Stimulated activated CD8-positive, alpha-beta memory T cell treated with anti-CD3 and anti-CD28 coated beads, Interleukin-7, amount 100 ng/mL, for 24 hours (primary cell): ENCODE results near the gene CSNK2A2.

Experiments used
- DNase-seq: peaks from one replicate; pipeline ENCODE4 v3.0.0-alpha.2; 2020; ENCODE audit warnings: low read depth

Gene CSNK2A2

DNA sequence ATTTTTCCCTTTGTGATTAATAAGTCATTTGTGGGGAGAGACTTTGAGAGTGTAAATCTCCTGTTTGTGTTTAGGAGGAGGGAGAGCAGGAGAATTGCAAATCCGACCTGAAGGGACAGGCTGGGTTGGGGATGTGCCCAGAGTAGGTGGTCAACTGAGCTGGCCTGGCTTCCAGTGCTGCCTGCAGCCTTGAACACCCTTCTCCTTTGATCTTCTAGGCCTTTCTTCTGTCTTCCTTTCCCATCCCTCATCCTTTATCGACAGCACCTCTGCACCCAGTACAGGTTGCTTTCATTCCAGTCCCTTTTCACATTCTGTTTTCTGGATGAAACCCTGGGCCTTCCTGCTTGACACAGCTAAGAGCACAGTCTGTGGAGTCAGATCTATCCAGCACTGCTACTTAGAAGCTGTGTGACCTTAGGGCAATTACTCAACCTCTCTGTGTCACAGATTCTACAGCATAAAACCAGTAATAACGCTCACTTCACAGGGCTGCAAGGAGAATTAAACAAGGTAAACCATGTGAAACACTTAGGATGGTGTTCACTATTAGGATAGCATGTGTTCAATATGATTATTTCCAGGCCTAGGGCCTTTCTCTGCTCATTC lies 1.0 kb upstream of the CSNK2A2 start:
- no peak for DNase-seq

DNA sequence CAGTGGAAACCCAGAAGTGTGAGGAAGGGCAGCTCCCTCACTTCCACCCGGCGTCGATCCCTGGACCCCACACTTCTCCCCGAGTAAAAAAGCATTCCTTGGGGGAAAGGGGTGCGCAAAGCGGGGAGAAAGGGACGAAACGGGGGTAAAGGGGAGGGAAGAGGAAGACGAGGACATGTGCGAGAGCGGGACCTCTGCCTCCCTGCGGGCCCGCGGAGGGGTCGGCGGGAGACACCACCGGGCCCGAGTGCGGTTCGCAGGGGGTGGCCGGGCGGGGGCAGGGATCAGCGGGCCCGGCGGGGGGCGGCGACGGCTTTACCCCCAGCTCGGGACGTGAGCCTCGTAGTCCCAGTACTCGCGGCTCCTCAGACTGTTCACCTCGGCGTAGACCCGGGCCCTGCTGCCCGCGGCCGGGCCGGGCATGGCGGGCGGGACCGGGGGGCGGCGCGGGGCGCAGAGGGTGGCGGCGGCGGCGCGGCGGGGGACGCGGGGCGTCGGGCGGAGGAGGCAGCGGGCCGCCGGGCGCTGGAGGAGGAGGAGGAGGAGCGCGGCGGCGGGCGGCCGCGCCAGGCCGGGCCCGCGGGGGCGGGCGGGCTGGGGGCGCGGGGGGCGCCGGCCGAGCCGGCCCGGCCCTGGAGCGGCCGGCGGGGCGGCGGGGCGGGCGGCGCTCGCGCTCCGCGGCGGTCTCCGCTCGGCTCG lies 443 bp downstream of the CSNK2A2 start:
- DNase-seq = no peak

DNA sequence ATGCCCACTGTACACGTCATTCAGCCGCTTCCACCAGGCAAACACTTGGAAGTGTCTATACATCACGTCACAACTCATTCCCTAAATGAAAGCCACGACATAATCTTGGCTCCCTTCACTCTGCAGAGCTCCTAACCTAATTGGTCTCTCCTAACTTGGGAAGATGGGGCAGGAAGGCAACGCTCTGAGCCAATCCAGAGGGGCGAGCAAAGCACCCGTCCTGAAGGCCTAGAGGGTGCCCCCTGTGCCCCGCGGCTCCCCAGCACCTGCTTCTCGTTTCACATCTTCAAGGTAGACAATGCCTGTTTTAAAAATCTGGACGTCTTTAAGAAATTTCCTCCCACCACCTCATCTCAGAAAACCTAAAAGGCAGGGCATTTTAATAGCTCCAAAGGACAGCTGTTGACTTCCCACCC lies 1.0 kb downstream of the CSNK2A2 start:
- no peak for DNase-seq

DNA sequence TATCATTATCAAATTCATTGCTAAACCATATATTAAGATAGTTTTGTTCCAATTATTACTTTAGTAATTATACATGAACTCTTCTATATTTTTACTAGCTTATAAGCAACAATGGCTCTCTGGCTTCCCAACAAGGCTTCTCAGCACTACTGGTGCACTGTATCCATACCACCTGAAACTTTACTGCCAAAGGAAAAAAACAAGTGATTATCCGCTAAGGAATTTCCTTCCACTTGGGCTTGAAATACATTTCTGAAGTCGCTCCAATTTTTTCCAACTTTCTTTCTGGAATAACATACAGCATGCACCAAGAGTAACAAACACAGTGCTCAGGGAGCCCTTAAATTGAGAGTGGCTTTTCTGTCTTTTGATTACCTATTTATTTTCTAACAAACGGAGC lies 2.1 kb downstream of the CSNK2A2 start:
- DNase-seq = no peak

DNA sequence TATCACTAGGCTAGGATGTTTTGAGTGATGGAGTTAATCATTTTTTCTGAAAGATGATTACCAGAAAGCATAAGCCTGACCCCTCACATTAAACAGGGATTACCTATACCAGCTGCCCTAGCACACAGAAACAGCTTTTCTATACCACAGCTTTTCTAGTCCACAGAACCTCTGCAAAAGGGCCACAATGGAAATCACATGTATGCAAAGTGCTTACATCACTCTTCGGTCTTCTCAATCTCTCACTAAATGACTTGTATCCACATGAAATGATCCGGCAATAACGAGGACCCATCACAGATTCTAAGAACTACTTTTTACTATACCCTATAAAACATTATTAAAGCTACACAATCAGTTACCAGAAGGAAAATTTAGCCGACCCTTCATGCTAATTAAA lies 2.6 kb downstream of the CSNK2A2 start:
- no peak for DNase-seq

DNA sequence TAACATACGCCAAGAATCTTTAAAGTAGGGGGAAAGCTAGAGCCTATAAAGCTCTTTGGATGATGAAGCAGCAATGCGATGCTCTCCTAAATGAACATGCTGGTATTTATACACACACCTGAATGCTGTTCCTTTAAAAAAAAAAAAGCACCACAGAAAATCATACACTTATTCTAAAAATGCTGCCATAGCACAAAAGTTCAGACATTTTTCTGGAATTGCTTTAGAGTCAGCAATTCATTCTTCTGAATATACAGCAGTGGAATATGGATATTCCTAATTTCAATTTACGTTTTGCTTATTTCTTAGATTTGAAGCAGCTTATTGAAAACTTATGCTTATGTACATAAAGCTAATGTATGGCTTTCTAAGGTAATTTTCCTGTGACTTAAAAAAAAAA lies 3.1 kb downstream of the CSNK2A2 start:
- no peak for DNase-seq

DNA sequence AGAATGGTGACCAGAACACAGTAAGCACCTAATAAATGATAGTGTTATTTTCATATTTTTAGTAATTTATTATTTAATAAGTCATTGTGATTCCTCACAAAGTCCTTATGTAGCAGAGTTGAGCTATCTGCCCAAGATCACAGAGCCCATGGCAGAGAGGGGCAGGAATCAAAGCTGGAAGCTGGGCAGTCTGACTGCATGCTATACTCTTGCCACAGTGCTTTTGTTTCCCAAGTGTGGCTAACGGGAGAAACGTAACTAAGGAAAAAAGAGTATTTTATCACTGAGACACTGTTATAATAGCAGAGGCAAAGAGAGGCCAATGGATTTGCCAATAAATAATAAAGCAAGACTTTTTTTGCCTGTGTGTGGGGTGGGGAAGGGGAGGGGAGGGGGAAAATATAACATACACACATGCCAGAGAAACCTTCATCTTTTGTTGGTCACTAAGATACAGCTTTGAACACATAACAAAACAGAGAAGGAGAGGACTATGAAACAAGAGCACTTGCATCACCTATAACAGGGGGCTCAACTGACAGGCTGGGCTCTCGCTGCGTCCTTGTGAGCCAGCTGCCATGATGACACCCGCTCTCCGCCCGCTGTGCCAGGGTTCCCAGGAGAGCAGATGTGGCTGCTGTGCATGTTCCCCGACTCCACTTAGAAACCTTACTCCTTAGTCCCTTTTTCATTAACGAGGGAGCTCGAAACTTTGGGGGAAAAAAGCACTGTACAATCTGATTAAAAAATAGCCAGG lies 10.1 kb downstream of the CSNK2A2 start:
- DNase-seq = no peak

DNA sequence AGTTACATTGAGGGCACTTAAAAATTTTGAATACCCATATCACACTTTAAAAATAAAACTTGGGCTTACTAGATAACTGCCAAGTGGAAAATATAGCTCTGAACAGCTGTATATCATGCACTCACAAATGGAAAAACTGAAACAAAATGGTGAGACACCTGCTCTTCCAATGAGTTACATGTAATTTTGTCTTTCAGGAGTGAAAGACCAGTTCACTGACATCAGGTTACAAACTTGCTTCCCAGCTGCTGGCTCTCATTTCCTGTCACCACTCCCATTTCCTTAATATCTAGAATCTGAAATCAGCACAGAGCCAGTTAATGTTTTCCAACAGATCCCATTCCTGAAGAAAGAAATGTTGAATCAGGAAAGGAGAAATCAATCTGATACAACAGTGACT lies 10.8 kb downstream of the CSNK2A2 start:
- DNase-seq = no peak

DNA sequence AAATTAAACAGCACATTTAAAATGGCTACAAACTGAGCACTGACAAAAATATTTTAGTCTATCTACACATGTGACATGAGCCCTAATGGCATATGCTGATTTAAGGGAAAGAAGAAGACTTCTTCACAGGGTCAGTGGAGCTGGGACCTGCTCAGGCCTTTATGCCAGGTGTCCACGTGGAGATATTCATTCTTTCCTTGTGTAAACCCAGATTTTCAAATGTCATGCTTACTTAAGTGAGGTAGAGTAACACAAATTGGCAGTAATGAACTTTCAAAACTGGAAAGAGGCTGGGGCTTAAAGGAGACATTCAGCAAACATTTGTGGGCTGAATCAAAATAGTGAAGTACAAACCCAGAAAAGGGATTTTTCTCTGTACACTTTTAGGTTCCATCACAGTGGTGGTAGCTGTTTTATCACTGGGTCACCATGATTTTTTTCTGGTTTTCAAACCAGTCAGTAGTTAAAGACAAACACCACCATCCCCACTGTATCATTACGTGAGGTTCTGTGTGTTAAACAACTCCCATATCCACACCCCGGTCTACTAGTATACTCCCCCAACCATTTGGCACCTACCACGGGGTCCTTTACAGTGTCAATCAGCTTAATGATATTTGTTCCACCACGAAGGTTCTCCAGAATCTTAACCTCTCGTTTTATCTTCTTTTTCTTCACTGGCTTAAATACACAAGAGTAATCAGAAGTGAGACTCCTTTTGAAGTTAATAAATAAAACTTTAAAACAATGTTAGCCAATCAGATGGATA lies 11.5 kb downstream of the CSNK2A2 start:
- DNase-seq = no peak

DNA sequence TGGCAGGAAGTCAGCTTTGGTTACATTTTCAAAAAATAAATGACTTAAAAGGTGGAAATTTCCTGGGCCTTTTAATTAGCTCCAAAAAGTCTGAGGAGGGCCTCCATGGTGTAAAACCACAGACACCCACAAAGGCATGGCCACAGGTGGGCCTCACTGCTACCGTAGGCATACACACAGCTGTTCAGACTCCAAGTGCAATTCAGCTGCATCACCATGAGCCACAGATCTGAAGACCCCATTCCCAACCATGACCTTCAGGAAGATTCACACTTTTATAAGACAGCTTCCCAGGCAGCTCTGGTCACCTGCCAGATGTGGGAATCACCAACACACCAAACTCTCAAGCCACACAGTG lies 20.6 kb downstream of the CSNK2A2 start:
- no peak for DNase-seq

DNA sequence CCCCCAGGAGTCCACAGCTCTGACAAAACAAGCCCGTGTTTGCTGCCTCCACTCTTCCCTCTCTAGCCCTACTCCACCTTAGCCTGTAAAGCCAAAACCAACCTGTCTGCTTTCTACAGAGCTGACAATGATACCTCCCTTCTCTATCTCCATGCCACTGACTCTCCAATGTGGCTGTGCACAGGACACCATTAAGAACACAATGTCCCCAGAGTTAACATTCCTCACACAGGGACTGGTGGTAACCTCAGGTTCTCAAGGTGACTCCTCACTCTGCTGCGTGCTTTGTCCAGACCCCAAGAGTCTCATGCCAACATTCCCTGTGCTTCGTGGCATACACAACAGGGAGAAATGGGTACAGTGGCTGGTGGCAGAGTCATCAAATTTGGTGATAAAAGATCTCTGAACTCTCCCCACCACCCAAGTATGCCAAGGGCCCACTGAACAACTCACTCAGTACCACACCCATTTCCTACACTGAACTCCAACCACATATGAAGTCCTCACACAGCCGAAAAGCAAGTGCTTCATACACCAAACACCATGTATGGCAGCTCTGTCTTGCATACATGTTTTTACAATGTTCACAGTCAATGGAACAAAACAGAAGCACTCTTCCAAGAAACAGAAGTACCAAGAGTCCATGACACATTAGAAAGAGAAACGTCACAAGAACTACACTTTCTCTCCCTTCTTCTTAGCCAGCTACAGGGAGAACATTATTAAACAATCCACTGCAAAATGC lies 21.1 kb downstream of the CSNK2A2 start:
- no peak for DNase-seq

DNA sequence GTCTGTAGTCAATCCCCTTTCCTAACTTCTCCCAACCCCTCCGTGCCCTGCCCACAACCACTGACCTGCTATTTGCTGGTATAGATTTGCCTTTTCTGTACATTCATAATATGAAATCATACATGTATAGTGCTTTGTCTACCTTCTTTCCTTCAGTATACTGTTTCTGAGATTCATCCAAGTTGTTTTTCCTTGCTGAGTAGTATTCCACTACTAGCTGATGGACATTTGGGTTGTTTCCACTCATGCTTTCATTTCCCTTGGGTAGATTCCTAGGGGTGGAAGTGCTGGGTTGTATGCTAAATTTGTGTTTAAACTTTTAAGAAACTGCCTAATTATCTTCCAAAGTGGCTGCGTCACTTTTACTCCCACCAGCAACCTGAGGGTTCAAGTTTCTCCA lies 27.7 kb downstream of the CSNK2A2 start:
- no peak for DNase-seq

DNA sequence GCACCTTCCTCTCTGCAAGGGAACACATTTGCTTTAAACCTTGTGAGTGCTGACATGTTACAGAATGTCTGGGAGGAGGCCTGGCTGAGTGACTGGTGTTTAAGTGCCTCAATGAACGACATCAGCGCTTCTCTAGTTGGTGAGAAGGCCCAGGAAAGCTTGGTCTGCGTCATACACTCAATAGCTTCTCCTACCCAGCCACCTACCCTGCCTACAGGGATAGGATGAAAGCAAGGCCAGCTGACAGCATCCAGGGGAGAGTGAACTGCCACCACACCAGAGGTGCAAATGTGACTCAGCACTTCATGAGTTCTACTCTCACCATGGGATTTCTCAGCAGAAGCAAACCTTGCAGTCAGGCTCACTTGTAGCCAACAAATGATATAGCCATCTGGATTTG lies 37.1 kb downstream of the CSNK2A2 start:
- no peak for DNase-seq

DNA sequence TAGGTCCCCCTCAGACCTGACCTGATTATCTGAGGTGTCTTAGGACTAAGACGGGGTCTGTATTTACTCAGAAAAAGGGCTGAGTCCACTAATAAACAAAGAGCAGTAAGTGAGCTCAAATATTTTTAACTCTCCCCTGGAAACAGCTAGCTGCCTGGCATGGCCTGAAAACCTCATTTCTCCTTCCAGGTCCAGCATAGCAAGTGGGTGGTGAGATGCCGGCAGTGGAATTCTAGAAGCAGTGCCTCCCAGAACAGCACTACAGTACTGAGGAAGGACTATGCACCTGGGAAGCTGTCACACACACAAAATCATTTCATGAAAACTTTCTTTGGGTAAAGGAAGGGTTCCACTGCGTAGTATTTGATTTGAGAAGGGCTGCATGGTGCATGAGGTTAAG lies 39.2 kb downstream of the CSNK2A2 start:
- DNase-seq = no peak

DNA sequence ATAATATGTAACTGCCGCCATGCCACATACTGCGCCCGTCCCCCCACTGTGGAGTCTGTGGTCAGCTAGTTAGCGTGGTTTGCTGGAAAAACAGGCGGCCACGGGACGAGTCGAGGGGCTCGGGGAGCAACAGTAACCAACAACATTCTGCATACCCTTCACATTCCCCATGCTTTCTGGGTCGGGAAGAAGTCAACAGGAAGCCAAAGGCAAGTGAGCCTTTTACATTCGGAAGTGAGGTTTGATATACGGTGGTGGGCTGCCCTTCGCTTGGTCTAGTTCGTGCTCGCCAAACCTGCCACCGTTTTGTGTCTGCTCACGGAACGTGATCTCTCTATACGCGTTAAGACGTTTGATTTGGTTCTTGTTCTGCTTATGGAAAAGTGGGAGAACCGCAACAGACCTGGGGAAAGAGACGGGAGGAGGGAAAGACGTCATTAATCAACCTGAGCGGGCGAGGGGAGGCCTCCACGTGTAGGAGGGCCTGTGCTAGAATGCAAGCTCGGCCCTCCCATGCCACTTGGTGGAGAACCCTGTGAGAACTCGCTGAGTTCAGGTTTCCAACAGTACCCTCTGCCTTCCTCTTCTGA lies 39.9 kb downstream of the CSNK2A2 start:
- no peak for DNase-seq

DNA sequence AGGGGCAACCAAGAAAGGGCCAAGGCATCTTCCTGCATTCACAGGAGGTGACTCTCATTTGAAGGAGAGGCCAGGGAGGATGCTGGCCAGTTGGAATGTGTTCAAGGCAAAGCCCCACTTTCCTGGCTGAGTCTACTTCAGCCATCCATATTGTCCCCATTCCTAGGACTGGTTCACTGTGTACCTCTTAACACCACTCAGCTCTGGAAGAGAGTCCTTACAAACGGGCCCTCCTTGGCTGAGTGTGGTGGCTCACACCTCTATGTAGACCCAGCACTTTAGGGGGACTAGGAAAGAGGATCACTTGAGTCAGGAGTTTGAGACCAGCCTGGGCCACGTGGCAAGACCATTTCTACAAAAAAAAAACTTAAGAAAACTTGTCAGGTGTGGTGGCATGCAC lies 40.7 kb downstream of the CSNK2A2 start:
- no peak for DNase-seq

DNA sequence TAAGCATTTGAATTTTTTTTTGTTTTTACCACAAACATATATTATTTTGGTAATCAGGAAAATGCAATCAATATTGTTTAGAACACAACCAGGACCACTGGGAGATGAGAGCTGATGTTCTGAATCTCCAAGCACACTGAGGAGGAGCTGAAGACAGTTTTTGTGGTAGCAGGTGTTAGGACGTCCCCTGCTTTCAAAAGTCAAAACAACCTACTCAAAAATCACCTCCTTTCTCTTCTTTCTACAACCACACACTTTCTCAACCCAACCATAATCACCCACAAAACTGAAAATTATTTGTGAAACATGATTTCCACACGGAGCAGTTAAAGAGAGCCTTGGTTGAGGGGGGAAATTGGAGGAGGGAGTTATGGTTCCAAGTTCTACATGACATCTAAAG lies 42.1 kb downstream of the CSNK2A2 start:
- no peak for DNase-seq

DNA sequence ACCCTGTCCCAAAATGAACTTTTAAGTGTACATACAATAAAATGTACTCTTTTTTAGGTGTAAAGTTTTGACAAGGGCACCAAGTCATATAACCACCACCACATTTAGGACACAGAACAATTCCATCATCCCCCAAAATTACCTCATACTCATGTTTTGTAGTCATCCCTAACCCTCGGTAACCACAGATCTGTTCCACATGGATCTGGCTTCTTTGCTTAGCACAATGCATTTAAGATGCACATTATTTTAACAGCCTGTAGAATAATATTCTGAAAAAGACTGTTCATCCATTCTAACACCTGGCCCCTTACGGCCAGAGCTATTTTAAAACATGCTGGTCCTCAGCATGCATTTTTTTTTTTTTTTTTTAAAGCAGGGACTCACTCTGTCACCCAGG lies 43.6 kb downstream of the CSNK2A2 start:
- no peak for DNase-seq

DNA sequence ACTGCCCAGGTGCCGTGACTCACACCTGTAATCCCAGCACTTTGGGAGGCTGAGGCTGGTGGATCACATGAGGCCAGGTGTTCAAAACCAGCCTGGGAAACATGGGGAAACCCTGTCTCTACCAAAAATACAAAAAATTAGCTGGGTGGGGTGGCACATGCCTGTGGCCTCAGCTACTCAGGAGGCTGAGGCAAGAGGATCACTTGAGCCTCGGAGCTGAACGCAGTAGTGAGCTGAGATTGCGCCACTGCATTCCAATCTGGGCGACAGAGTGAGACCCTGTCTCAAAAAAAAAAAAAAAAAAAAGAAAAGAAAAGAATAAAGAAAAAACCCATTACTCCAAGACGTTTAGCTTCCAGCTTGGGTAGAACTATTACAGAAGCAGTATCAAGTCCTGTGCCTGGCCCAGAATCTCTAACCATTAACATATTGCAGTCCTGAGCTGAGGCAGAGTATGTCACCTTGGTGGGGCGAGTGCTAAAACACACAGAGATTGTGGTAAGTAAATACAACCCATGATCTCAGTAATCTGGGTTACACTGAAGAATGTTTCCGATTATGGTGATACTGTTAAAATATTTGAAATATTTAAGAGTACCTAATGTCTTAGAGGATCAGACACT lies 45.5 kb downstream of the CSNK2A2 start:
- no peak for DNase-seq

DNA sequence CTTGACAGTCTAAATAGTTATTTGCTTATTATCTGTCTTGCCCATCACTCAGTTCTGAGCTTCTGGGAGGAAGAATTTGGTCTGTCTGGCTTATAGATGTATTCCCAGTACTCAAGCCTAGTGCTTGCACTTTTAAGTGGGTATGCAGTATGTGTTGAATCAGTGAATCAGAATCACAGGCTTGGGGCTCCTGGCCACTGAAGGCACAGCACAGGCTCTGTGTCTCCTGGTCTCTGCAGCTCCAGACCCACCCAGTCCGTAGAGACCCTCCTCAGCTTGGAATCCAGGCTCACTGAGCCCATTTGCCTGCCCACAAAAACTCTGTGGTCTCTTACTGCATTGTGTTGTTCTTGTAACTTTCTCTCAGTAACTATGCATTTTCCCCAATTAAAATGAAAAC lies 49.4 kb downstream of the CSNK2A2 start:
- DNase-seq = no peak

DNA sequence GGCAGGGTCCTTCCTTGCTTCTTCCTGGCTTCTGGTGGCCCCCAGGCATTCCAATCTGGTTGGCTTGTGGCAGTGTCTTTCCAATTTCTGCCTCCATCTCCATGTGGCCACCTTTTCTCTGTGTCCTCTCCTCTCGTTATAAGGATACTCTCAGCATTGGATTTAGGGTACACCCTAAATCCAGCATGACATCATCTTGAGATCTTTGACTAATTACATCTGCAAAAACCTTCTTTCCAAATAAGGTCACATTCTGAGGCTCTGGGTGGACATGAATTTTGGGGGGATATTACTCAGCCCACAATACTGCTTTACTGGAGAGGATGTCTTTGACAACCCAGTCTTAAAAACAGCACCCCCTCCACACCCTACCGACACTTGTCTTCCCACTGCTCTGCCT lies 49.8 kb downstream of the CSNK2A2 start:
- DNase-seq = no peak
